HCT116 (cell line): ENCODE data around the gene TINCR. TPM values are rescaled to one million over a fixed set of nuclear protein-coding genes. Genes with fewer than 3 reads are reported as not detected.

Source experiments
- ATAC-seq: fragments of 200-7000 bp; cut with Tn5 transposase; 2 replicates; pipeline ENCODE4 v1.9.1; 2020; ENCODE audit warnings: mild to moderate bottlenecking, moderate library complexity
- BruUV-seq: library from RNA; stranded (reverse); fragments of 400-500 nt; replicated peaks from 2 replicates; lab custom pipeline; 2021; lab: Mats Ljungman, UMichigan
- CTCF ChIA-PET: fragments of 300-600 bp; sonication (Branson Sonifier 250); formaldehyde crosslinking; loops from one replicate; lab custom pipeline; 2021; ENCODE audit warnings: antibody characterized with exemption; lab: Charles Lee
- POLR2A ChIA-PET: fragments of 300-600, 350-600 bp; sonication (Branson Sonifier 250); formaldehyde crosslinking; loops from one replicate; lab custom pipeline; 2021; ENCODE audit warnings: antibody characterized with exemption; lab: Charles Lee
- RAD21 ChIA-PET, 2 experiments: fragments of 300-600 bp; sonication (Branson Sonifier 250); formaldehyde crosslinking; loops; one replicate each; lab custom pipeline; 2023; ENCODE audit warnings: low total read pairs in 2 of 2; ENCODE audit not compliant: uncharacterized antibody in 2 of 2, unreplicated experiment in 2 of 2, low non-redundant PET in 1 of 2; lab: Charles Lee
- DNase-seq: peaks from one replicate; pipeline ENCODE4 v3.0.0-alpha.2; 2010; ENCODE audit warnings: low read depth, low spot score
- H2AFZ ChIP-seq: fragments of 200-600 bp; shearing (Covaris generic), sonication (generic); 2 replicates; pipeline ENCODE4 v1.6.1; 2017; ENCODE audit warnings: low read depth, mixed run types, mixed read lengths, antibody characterized with exemption, low read length; ENCODE audit not compliant: poor library complexity, severe bottlenecking
- H3K27ac ChIP-seq: 2 replicates; pipeline ENCODE4 v1.5.1; 2012; ENCODE audit warnings: low read depth, low read length
- H3K27me3 ChIP-seq: fragments of 200-600 bp; sonication (generic); 2 replicates; pipeline ENCODE4 v1.6.1; 2016; ENCODE audit warnings: mixed run types, low read length, mixed read lengths; ENCODE audit not compliant: insufficient read depth
- H3K36me3 ChIP-seq, 2 experiments: fragments of 200-500 bp in 1 of 2; fragments of 200-600 bp in 1 of 2; sonication (Bioruptor generic) in 1 of 2; sonication (generic) in 1 of 2; 2 replicates each; pipeline versions ENCODE4 v1.5.1 to v1.6.1; 2014 to 2016; ENCODE audit warnings: low read length in 2 of 2, inconsistent platforms in 1 of 2, mixed read lengths in 1 of 2, mixed run types in 1 of 2; ENCODE audit not compliant: insufficient read depth in 2 of 2, control insufficient read depth in 1 of 2
- H3K4me1 ChIP-seq, 2 experiments: fragments of 200-600 bp in 1 of 2; sonication (generic) in 1 of 2; 2 replicates each; pipeline versions ENCODE4 v1.5.1 to v1.6.1; 2012 to 2017; ENCODE audit warnings: low read length in 2 of 2, inconsistent platforms in 1 of 2, mild to moderate bottlenecking in 1 of 2, mixed read lengths in 1 of 2, mixed run types in 1 of 2, moderate library complexity in 1 of 2; ENCODE audit not compliant: insufficient read depth in 2 of 2, control insufficient read depth in 1 of 2
- H3K4me2 ChIP-seq: fragments of 200-600 bp; sonication (generic); 2 replicates; pipeline ENCODE4 v1.6.1; 2017; ENCODE audit warnings: mixed run types, low read length, mixed read lengths
- H3K4me3 ChIP-seq, 2 experiments: fragments of 200-600 bp in 1 of 2; sonication (generic) in 1 of 2; replicated peaks in 1 of 2; 2 replicates each; pipeline ENCODE4 v1.5.1; 2011 to 2016; ENCODE audit warnings: low read length in 2 of 2, control low read depth in 1 of 2, low read depth in 1 of 2, mild to moderate bottlenecking in 1 of 2, mixed read lengths in 1 of 2, mixed run types in 1 of 2
- H3K79me2 ChIP-seq: fragments of 200-600 bp; sonication (generic); 2 replicates; pipeline ENCODE4 v1.6.1; 2017; ENCODE audit warnings: mild to moderate bottlenecking, mixed run types, low read length, moderate library complexity, mixed read lengths; ENCODE audit not compliant: insufficient read depth
- H3K9ac ChIP-seq: fragments of 200-600 bp; sonication (generic); 2 replicates; pipeline ENCODE4 v1.6.1; 2016; ENCODE audit warnings: low read length, mixed read lengths
- H3K9me2 ChIP-seq: fragments of 200-600 bp; sonication (generic), shearing (Covaris generic); 2 replicates; pipeline ENCODE4 v1.6.1; 2017; ENCODE audit warnings: mixed run types, mild to moderate bottlenecking, moderate library complexity; ENCODE audit not compliant: insufficient read depth
- H3K9me3 ChIP-seq, 2 experiments: fragments of 200-500 bp in 1 of 2; fragments of 200-600 bp in 1 of 2; sonication (Bioruptor generic) in 1 of 2; sonication (generic) in 1 of 2; 2 replicates each; pipeline ENCODE4 v1.6.1; 2014 to 2017; ENCODE audit warnings: low read length in 2 of 2, mixed read lengths in 2 of 2, inconsistent platforms in 1 of 2, low read depth in 1 of 2, mild to moderate bottlenecking in 1 of 2, mixed run types in 1 of 2, moderate library complexity in 1 of 2; ENCODE audit not compliant: control insufficient read depth in 1 of 2, insufficient read depth in 1 of 2
- H4K20me1 ChIP-seq: fragments of 200-600 bp; sonication (generic), shearing (Covaris generic); 2 replicates; pipeline ENCODE4 v1.6.1; 2017; ENCODE audit warnings: mixed run types, mild to moderate bottlenecking, moderate library complexity; ENCODE audit not compliant: insufficient read depth
- CBX3 ChIP-seq: IDR thresholded peaks from 2 replicates; pipeline ENCODE4 v1.6.1; 2012; ENCODE audit warnings: low read depth
- CEBPB ChIP-seq: IDR thresholded peaks from 2 replicates; pipeline ENCODE4 v1.6.1; 2012; ENCODE audit warnings: low read depth
- POLR2AphosphoS5 ChIP-seq: IDR thresholded peaks from 2 replicates; pipeline ENCODE4 v1.6.1; 2011; ENCODE audit warnings: mild to moderate bottlenecking, low read depth, low read length, moderate library complexity
- ZBTB33 ChIP-seq: IDR thresholded peaks from 2 replicates; pipeline ENCODE4 v1.6.1; 2011; ENCODE audit warnings: mild to moderate bottlenecking, low read length, moderate library complexity; ENCODE audit not compliant: insufficient replicate concordance; ENCODE audit errors: extremely low read depth
- ZFX ChIP-seq: fragments of 450-650 bp; IDR thresholded peaks from 2 replicates; pipeline ENCODE4 v1.6.1; 2017
- intact Hi-C: fragments of 100-400 bp; cut with micrococcal nuclease; formaldehyde crosslinking; loops from 2 replicates; pipeline ENCODE4 v1.10.0; 2022
- total RNA-seq: library from RNA; stranded (reverse); gene quantifications from one replicate; pipeline ENCODE4 v1.2.1, GENCODE V29; 2021; ENCODE audit not compliant: unreplicated experiment

TINCR gene
- total RNA-seq, 1 experiment from 2014 or later: 6.1 TPM

GRCh38 chr19:5520501-5520900 lies 47.3 kb downstream of the TINCR start:
- RAD21 ChIA-PET: no interaction called here
- ATAC-seq (no peak), DNase-seq (no peak)
- no peak overlapping the region for H2AFZ ChIP-seq
- no peaks in the 10 kb centered on the region for H3K9me2 ChIP-seq
- H3K27me3 ChIP-seq: no peaks in the 10 kb centered on the region
- TF ChIP-seq CBX3 (0 out of 2 replicates have a peak, but pooled peaks have one; percentile 14), ZFX (no peak)
- no peaks in the 10 kb centered on the region for H3K4me1 ChIP-seq
- no peak overlapping the region for H3K9ac ChIP-seq
- no peak overlapping the region for H3K27ac ChIP-seq
- no peaks in the 10 kb centered on the region for H3K36me3 ChIP-seq
- no peaks in the 10 kb centered on the region for H4K20me1 ChIP-seq
- no TSS peak for BruUV-seq
- no peaks in the 10 kb centered on the region for H3K79me2 ChIP-seq
- CTCF ChIA-PET: no interaction called here
- no peak overlapping the region for H3K4me3 ChIP-seq
- peaks cover 5 to 25% of the 10 kb centered on the region in 2 experiments; a peak in 2 of 4 replicates for H3K9me3 ChIP-seq
- POLR2A ChIA-PET: no interaction called here
- intact Hi-C loops: no loop called here
- H3K4me2 ChIP-seq: no peak overlapping the region

- TF ChIP-seq ZBTB33 (no peak), ZFX (no peak), POLR2AphosphoS5 (no peak), CEBPB (no peak)
- CTCF ChIA-PET: no interaction called here
- H2AFZ ChIP-seq: no peak overlapping the region
- no peak overlapping the region for H3K9ac ChIP-seq
- no peak overlapping the region for H3K4me3 ChIP-seq
- no peaks in the 10 kb centered on the region for H3K4me1 ChIP-seq
- no peaks in the 10 kb centered on the region for H3K79me2 ChIP-seq
- H3K9me2 ChIP-seq: no peaks in the 10 kb centered on the region
- no TSS peak for BruUV-seq
- H3K9me3 ChIP-seq: peaks cover 5 to 27% of the 10 kb centered on the region in 2 experiments; a peak in 2 of 4 replicates
- POLR2A ChIA-PET: no interaction called here
- no peak for ATAC-seq
- H3K27me3 ChIP-seq: no peaks in the 10 kb centered on the region
- intact Hi-C loops: no loop called here
- H3K4me2 ChIP-seq: no peak overlapping the region
- RAD21 ChIA-PET: no interaction called here
- DNase-seq: no peak
- no peaks in the 10 kb centered on the region for H3K36me3 ChIP-seq
- no peak overlapping the region for H3K27ac ChIP-seq
- no peaks in the 10 kb centered on the region for H4K20me1 ChIP-seq
Measured at GRCh38 chr19:5519076-5519475, 48.7 kb downstream of the TINCR start.
